Activated T-cell treated with anti-CD3 and anti-CD28 coated beads for 4 hours (primary cell): ENCODE results near the gene MAEL.
"Not testable (repeated sequence)": the region's sequence is repeated elsewhere in the genome, so short reads cannot be mapped to it uniquely, and the experiment has no call there.

Experiments used
- DNase-seq: peaks from one replicate; pipeline ENCODE4 v3.0.0-alpha.2; 2020

The MAEL gene

DNA sequence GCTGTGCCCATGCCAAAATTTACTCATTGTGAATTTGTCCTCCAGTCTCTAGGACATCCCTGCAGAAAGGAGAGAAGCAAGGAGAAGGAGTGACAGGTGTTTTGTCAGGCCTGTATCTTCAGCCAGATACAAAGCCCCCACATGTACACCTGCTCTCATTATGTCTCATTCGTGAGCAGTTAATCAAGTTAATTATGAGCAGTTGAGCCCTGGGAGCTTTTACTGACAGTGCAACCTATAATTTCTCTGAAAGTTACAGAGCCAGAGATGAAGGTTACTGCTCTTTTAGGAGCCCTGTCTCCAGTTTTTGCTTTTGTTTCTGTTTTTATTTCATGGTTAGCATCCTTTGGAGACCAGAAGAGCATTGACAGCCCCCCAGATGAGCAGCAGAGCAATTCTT lies 8.7 kb upstream of the MAEL start:
- no peak for DNase-seq

DNA sequence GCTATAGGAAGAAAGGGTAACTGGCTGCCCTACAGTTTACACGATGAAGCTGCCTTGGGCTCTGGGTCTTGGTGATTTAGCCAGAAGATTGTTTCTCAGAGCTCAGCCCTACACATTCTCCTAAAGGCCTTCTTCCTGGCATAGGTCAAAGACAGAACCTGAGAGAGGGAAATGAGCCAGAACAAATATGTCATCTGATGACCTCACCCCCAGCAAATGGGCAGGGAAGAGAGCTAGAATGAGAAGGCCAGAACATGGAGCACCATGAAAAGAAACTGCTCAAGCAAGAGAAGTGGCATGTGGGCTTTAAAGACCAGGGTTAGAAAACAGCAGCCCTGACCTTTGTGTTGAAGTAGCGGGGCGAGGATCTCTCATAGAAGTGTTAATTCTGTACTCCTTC lies 8.3 kb upstream of the MAEL start:
- DNase-seq = no peak

DNA sequence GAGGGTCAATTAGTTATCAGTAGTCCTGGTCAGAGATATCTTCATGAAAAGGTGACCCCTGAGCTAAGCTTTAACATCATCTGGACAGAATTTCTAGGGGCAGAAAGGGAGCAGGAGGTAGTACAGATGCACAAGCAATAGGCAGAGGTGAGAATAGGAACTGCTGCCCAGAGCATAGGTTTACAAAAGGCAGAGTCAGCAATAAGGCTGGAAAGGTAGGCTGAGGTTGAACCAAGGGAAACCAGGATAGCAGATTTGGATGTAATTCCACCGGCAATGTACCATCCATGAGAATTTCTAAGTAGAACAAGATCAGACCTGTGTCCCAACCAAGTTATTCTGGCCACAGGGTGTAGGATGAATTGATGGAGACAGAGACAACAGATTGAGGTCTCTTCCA lies 7.5 kb upstream of the MAEL start:
- DNase-seq = no peak

DNA sequence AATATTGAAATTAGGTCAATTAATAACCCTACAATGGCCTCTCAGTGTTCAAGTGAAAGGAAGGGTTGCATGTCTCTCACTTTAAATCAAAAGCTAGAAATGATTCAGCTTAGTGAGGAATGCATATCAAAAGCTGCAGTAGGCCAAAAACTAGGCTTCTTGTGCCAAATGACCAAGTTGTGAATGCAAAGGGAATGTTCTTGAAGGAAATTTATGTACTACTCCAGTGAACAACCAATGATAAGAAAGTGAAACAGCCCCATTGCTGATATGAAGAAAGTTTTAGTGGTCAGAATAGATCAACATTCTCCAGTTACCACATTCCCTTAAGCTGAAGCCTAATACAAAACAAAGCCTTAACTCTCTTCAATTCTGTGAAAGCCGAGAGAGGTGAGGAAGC lies 10.0 kb downstream of the MAEL start:
- DNase-seq = no peak

DNA sequence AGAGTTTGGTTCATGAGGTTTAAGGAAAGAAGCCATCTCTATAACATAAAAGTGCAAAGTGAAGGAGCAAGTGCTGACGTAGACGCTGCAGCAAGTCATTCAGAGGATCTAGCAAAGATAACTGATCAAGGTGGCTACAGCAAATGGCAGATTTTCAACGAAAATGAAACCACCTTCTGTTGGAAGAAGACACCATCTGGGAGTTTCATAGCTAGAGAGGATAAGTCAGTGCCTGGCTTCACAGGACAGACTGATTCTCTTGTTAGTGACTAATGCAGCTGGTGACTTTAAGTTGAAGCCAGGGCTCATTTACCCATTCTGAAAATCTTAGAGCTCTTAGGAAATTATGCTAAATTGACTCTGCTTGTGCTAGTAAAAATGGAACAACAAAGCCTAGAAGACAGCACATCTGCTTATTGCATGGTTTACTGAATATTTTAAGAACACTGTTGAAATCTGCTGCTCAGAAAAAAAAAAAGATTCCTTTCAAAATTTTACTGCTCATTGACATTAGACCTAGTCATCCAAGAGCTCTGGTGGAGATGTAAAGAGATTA lies 10.5 kb downstream of the MAEL start:
- no peak for DNase-seq

DNA sequence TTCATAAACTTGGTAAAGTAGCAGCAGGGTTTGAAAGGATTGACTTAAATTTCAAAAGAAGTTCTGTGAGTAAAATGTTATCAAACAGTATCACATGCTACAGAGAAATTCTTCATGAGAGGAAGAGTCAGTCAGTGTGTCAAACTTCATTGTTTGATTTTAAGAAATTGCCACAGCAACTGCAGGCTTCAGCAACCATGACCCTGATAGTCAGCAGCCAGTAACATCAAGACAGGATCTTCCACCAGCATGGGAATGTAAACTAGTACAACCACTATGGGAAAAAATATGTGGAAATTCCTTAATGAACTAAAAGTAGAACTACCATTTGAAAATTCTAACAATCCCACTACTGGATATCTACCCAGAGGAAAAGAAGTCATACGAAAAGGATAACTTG lies 11.5 kb downstream of the MAEL start:
- DNase-seq = no peak

DNA sequence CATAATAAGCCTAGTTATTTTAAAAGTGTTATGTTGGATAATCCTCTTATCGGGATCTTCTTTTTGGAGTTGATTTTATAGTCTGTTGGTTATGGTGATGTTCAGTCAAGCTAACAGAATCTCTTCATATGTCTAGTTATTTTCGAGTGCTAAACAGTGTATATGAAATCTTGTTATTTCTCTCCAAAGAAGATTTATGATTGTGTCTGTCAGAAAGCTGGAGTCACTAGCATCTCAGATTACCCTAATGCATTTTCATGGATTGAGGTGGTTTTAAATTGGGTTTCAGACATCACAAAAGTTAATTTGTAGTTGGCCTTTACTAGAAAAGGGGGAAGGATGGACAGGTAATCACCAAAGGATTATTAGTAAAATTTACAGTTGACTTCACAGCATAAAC lies 13.3 kb downstream of the MAEL start:
- DNase-seq = no peak

DNA sequence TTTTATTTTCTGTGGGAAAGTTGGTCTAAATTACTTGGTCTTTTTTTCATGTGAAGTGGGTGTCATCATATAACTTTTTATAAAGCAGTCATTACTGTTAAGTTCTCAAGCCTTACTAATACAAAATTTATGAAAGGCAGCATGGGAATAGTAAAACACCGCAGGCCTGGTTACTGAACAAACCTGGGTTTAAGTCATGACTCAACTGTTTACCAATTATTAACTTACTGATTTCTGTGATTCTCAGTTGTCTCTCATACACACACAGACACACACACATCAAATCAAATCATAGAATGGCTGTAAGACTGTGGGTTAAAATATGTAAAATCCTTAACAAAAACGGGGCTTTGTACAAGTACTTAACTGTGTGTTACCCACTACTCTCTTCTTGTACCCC lies 14.6 kb downstream of the MAEL start:
- no peak for DNase-seq

DNA sequence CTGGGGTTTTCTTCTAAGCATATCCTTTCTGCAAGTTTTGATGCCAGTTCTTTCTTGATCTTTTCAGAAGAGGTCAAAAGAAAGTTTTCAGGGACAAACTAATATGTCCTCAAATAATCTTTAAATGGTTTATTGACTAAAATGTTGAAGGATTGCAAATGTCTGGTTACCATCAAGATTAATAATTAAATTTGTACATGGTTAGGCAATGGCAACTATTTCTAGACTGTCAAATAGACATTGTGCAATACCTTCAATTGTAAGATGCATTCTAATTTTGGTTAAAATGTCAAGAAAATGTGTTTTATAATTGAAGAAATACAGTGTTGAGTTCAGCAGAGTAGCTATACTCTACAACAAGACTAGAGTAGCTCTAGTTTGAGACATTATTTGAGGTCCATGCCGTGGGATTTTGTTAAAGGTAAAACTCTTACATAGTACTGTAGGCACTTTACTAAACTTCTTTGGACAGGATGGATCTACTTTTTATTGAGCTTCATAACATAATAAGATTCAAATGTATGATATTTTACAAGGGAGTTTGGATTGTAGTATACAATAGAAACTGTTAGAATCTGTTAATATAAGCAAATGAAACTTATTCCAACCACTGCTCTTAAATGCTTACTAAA lies 22.6 kb downstream of the MAEL start:
- DNase-seq = no peak

DNA sequence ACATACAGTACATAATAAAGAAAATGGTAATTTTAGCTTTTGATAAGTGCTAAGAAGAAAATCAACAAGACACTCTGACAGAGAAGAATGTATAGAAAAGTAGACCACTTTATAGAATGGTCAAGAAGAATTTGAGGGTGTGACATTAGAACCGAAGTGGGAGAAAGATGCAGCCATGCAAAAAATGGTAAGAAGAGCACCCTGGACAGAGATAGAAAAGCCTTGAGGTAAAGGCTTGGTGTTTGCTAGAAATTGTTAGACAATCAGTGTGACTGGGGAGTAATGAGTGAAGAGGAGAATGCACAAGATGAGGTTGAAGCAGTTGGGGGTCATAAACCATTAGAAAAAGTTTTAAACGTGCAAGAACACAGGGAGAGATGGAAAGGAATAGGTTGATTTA lies 23.5 kb downstream of the MAEL start:
- no peak for DNase-seq

DNA sequence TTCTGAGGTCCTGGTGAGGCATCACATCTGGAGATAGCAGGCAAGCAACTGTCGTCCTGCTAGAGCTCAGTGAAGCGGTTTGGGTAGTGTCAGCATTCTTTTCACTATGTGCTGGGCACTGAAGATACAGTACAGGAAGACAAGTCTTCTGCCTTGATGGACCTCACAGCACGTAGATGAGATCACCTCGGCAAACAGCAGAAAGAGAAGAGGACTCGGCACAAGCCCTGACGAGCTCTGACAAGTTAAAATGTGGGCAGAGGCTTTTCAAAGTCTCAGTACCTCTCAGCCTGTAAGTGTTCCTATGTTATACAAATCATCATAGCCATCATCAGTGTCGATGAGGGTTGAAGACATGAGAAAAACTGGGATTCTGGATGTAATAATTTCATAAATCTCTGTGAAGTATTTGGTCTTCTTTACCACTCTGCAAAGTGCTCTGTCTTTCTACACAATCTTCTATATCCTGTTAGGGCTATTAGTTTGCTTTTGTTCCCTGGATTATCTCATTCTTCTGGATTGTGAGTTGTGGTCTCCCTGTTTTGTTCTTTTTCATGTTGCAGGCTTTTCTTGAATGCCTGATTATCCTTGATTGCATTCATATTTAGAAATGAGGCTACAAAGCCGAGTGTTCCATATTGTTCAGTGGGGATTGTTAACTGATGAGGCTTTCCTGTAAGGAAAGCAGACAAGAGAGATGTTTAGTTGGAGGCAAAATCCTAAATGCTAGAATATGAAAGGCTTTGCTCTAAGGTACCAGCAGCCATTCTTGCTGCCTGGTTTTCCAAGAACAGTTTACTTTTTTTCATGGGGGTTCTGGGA lies 24.2 kb downstream of the MAEL start:
- no peak for DNase-seq

DNA sequence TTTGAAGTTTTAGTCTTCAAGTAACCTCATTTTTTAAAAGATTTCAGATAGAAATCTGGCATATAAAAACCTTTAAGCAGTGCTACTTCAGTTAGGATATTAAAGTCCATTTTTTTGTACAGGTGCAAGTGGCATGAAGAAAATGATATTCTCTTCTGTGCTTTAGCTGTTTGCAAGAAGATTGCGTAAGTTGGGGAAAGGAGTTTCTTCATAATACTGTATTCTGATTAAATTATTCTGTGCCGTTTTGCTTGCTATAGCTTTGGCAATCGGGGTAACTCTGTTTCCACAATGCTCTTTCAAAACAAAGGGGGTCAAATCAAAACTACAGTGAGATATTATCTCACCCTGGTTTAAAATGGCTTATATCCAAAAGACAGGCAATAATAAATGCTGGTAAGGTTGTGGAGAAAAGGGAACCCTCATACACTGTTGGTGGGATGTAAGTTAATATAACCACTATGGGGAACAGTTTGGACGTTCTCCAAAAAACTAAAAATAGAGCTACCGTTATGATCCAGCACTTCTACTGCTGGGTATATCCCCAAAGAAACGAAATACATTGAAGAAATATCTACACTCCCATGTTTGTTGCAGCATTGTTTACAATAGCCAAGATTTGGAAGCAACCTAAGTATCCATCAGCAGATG lies 27.1 kb downstream of the MAEL start:
- DNase-seq = no peak

DNA sequence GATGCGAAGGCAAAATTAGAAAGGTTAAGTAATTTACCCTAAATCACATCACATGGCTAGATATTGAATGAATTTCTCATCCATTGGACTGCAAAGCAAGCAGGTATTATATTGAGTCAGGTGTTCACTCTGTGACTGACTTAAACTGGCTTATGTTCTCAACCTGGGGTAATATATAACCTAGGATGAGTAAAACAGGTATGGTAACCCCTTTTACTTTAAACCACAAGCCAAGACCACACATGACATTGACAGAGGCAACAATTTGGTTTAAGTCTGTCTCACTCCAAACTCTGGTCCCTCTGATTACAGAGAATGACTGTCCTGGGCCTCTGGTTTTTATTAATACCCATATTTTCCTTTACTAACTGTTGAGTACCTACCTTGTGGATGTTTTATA lies 33.3 kb downstream of the MAEL start:
- DNase-seq = no peak

DNA sequence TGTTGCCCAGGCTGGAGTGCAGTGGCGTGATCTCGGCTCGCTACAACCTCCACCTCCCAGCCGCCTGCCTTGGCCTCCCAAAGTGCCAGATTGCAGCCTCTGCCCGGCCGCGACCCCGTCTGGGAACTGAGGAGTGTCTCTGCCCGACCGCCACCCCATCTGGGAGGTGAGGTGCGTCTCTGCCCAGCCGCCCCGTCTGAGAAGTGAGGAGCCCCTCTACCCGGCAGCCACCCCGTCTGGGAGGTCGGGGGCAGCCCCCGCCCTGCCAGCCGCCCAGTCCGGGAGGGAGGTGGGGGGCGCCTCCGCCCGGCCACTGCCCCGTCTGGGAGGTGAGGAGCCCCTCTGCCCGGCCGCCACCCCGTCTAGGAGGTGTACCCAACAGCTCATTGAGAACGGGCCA lies 40.5 kb downstream of the MAEL start:
- DNase-seq = not testable (repeated sequence)

DNA sequence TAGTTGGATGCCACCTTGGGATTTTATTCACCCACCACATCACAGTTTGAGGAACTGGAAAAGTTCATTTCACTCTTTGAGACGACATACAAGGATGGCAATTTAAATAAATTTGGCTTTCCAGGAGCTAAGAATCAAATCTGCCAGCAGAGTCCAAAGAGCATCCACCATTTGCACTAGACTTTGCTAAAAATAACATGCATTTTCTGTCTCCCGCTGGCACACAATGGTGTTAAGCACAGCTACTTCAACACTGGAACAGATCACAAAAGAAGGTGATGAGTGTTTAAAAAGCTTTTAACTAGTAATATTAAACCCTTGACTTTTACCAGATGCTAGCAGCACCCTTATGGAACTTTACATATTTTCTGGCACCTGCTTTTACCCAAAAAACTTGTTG lies 44.6 kb downstream of the MAEL start:
- no peak for DNase-seq

DNA sequence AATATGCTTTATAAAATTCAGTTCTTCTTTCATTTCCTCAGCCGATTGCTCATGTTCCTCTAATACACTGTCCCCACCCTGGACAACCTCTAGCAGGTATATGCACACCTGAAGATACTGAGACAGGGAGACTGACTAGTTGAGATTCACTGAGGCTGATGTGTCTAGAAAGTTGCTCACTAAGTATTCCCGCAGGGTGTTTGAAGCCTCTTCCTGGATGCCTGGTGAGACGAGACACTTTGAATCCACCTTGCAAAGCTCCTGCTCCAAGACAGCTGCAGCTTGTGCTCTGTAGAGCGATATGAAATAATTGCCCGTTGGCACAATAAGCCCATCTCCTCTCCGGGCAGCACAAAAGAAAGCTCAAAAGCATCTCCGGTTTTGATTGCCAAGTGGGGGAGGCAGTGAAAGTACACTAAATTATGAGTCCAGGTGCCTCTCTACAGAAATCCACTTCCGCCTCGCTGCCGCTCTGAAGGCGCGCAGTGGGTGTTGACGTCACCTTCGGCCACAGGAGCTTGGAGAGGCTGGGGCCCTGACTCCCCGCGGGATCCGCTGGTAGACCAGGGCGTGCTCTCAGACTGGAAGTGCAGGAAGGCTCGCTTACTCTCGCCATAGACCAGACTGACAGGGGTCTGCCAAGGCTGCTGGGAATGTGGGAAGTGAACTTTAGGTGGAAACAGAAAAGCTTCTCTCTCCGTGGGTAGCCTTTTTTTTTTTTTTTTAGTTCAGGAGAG lies 54.8 kb downstream of the MAEL start:
- peak; percentile 50 for DNase-seq

DNA sequence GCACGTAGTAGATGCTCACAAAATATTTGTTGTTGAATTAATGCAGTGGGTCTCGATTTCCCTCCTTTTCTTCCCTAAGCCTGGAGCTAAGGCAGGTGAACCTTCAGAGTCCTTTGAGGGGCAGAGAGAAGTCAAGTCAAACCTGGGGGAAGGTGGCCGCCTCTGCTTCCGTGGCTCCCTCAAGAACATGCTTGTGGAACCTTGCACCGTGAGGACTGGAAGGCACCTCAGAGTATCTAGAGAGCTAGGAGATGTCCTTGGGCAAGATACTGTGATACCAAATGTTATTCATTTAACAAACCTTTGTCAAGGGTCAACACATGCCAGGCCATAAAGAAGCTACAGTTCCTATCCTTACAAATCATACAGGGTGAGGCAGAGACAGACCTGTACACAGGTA lies 62.8 kb downstream of the MAEL start:
- DNase-seq = no peak

DNA sequence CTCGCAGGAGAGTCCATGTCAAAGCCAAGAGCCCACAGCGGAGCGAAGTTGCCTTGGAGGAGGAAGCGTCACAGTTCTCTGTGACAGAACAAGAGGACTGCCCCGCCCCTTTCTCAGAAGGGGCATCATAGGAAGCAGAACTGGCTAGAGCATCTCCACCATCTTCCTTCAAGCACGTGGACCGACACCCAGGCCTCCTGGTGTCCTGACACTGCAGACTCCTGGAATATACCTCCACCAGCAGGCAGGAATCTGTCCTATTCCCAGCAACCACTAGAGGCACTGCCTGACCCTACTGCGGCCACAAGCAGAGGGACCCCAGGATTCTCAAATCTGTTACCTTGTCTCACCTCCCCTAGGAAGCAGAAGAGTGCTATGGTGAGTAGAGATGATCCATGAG lies 63.3 kb downstream of the MAEL start:
- no peak for DNase-seq

DNA sequence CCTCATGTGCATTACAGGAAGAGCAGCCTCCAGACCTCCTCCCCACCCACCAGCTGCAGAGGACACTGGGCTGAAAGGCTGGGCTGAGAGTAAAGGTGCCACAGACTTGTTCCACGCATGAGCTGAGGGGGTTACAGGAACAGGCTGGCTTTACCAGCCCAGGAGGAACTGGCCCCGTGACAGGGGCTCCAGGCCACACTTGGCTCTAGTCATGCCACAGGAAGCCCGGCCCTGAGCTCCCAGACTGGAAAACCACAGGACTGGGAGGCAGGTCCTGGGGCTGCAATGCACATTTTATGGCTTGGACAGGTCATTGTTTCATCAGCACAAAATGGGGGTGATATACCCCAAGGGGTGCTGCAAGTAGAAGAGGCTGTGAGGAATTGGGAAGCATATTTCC lies 65.5 kb downstream of the MAEL start:
- no peak for DNase-seq

DNA sequence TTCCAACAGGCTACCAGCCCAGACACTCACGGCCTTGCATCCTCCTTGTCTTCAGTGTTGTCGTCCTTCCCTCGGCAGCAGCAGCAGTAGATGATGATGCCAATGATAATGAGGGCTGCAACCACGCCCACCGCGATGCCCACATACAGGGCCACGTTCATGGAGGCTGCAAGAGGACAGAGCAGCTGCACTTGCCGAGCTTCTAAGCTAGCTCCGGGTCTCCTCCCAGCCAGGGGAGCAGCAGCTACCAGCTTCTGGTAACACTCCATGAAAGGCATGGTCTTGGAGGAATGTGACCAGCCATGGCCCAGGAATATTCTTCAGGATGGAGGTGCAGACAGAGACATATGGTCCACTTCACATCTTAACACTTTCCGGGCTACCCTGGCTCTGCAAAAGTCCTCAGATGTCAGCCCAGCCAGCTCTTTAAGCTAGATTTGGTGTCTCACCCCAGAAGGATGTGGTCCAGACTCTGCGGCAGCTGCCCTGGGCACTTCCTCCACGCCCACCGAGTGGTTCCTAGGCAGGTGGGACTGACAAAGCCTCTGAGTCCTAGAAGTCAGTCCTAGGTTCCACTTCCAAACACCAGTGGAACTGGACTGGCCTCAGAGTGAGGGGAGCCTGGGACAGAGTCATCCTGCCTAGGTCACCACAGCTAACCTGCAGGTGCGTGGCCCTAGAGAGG lies 66.0 kb downstream of the MAEL start:
- DNase-seq = no peak

DNA sequence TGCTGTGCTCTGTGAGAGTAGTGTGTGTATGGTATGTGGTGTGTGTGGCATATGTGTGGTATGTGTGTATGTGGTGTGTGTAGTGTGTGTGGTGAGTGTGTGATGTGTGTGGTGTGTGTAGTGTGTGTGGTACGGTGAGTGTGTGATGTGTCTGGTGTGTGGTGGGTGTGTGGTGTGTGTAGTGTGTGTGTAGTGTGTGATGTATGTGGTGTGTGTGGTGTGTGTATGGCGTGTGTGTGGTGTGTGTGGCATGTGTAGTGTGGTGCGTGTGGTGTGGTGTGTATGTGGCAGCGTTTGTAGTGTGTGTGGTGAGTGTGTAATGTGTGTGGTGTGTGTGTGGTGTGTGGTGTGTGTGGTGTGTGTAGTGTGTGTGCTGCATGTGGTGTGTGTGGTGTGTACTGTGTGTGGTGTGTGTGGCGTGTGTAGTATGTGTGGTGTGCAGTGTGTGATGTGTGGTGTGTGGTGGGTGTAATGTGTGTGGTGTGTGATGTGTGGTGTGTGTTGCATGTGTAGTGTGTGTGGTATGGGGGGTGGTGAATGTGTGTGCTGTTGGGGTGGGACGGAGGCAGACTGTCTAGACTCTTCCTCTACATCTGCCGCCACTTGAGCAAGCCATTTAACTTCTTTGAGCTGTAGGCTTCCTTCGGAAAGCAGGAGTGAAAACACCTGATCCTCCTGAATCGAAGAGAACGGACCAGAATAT lies 67.6 kb downstream of the MAEL start:
- DNase-seq = no peak

DNA sequence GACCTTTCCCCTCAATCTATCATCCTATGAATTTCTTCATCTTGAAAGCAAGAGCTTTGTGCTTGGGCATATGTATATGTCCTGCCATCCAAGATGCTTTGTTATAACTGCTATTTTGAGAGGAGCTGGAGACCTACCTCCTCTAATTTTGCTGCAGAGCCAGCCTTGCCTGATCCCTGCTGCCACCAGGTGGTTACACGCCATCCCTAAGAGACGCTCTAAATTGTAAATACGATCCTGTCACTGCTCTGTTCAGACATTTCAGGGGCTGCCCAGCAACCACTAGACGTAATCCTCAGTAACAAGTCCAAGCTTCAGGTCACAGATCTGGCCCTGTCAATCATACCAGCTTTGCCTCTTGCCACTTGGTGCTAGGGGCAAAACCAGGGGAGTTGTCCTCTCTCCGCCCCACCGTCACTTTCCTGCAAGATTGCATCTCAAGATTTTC lies 68.2 kb downstream of the MAEL start:
- DNase-seq = no peak
